Esophagus muscularis mucosa (tissue), 4 donors: ENCODE data around the gene TSTD1. TPM values are rescaled to one million over a fixed set of nuclear protein-coding genes. Genes with fewer than 3 reads are reported as not detected.

Source experiments
- DNase-seq: peaks from one replicate; pipeline ENCODE4 v3.0.0-alpha.2; 2017; ENCODE audit errors: extremely low spot score
- H3K27ac ChIP-seq, 4 donors: fragments of 200-600 bp; sonication (generic); replicated peaks in 1 of 4; 1 replicate in 3 of 4; 2 replicates in 1 of 4; pipeline ENCODE4 v1.5.1; 2016 to 2019; ENCODE audit warnings: mild to moderate bottlenecking in 1 of 4
- H3K27me3 ChIP-seq, 4 donors: fragments of 200-600 bp; sonication (generic); one replicate each; pipeline versions ENCODE4 v1.5.1 to v1.6.0; 2016 to 2019
- H3K36me3 ChIP-seq, 4 donors: fragments of 200-600 bp; sonication (generic); one replicate each; pipeline ENCODE4 v1.5.1; 2016 to 2019
- H3K4me1 ChIP-seq, 4 donors: fragments of 200-600 bp; sonication (generic); one replicate each; pipeline ENCODE4 v1.5.1; 2016 to 2019
- H3K4me3 ChIP-seq, 4 donors: fragments of 200-600 bp; sonication (generic); 1 replicate in 2 of 4; 2 replicates in 2 of 4; pipeline ENCODE4 v1.5.1; 2016 to 2019; ENCODE audit warnings: mild to moderate bottlenecking in 4 of 4, moderate library complexity in 1 of 4
- H3K9me3 ChIP-seq, 4 donors: fragments of 200-600 bp; sonication (generic); 1 replicate in 3 of 4; 2 replicates in 1 of 4; pipeline ENCODE4 v1.5.1; 2016 to 2019
- EP300 ChIP-seq: sonication (generic); formaldehyde crosslinking; IDR thresholded peaks from one replicate; pipeline ENCODE4 v1.6.1; 2017; ENCODE audit warnings: antibody characterized with exemption
- POLR2A ChIP-seq: fragments of 450-650 bp; IDR thresholded peaks from one replicate; pipeline ENCODE4 v1.6.1; 2017; ENCODE audit warnings: antibody characterized with exemption, moderate library complexity, mild to moderate bottlenecking, low read depth
- POLR2AphosphoS5 ChIP-seq, 2 donors: sonication (generic); formaldehyde crosslinking; IDR thresholded peaks; one replicate each; pipeline ENCODE4 v1.6.1; 2017; ENCODE audit warnings: antibody characterized with exemption in 2 of 2
- WGBS: methylation state at CpG from one replicate; pipeline ENCODE4 v1.1.5; 2018; 5-methylcytosine and 5-hydroxymethylcytosine counted together
- intact Hi-C: fragments of 100-400 bp; cut with DNase I; formaldehyde crosslinking; loops from one replicate; pipeline ENCODE4 v1.15.1; 2023
- total RNA-seq, 4 donors: library from RNA; depleted of rRNA; stranded (reverse); fragments of >200 nt; gene quantifications; one replicate each; pipeline versions ENCODE4 v1.1.0 to v1.2.1, GENCODE V29; 2016
- TF ChIP-seq, protein P1 (sequence below), 3 experiments: fragments of 200-600 bp in 2 of 3; fragments of 450-650 bp in 1 of 3; sonication (generic) in 2 of 3; IDR thresholded peaks; one replicate each; pipeline ENCODE4 v1.5.1; 2017 to 2019; ENCODE audit warnings: antibody characterized with exemption in 3 of 3, mild to moderate bottlenecking in 2 of 3, moderate library complexity in 1 of 3

TSTD1 gene
- total RNA-seq, 4 donors from 2014 or later: 19.0 to 46.5 (median 29.4) TPM

DNA sequence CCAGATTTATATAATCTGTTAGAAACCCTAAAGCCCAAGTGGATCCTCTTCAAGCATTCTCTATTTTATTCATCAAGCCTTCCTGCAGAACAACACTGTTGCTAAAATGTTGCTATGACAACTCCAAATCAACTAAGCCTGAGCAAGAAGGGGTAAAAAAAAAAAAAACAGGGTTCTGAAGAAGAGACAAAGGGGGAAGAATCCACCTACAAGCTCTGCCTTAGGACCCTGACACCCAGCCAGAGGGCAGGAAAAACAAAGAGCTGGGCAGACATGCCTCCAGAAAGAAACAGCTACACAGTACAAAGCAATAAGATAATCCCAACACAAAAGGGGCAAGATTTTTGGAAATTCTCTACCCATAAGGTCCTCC, 5.8 kb upstream of the TSTD1 start:
- H3K27me3 ChIP-seq: peaks cover 0 to 10% (median 0%) of the 10 kb centered on the region in 4 donors
- peak overlapping the region; percentile 80 to 95 (median 88) for H3K4me3 ChIP-seq
- peaks cover 11 to 25% (median 21%) of the 10 kb centered on the region in 4 donors for H3K4me1 ChIP-seq
- H3K36me3 ChIP-seq: peaks cover 30 to 39% (median 34%) of the 10 kb centered on the region in 4 donors
- TF ChIP-seq, protein P1, sequence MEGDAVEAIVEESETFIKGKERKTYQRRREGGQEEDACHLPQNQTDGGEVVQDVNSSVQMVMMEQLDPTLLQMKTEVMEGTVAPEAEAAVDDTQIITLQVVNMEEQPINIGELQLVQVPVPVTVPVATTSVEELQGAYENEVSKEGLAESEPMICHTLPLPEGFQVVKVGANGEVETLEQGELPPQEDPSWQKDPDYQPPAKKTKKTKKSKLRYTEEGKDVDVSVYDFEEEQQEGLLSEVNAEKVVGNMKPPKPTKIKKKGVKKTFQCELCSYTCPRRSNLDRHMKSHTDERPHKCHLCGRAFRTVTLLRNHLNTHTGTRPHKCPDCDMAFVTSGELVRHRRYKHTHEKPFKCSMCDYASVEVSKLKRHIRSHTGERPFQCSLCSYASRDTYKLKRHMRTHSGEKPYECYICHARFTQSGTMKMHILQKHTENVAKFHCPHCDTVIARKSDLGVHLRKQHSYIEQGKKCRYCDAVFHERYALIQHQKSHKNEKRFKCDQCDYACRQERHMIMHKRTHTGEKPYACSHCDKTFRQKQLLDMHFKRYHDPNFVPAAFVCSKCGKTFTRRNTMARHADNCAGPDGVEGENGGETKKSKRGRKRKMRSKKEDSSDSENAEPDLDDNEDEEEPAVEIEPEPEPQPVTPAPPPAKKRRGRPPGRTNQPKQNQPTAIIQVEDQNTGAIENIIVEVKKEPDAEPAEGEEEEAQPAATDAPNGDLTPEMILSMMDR (IDR thresholded peaks at IDR 0.05): no peak
- TF ChIP-seq EP300 (no peak), POLR2AphosphoS5 (IDR thresholded peaks at IDR 0.05) (no peak), POLR2A (no peak)
- intact Hi-C loops: no loop called here
- DNase-seq: no peak
- peak overlapping the region; percentile 91 to 96 (median 94) for H3K27ac ChIP-seq
- H3K9me3 ChIP-seq: no peaks in the 10 kb centered on the region

GRCh38 chr1:161039546-161039945, 782 bp upstream of the TSTD1 start:
- 92% methylated on average over 5 of the region's 5 CpGs for WGBS
- H3K4me1 ChIP-seq: peaks cover 10 to 46% (median 33%) of the 10 kb centered on the region in 4 donors
- no peak overlapping the region for H3K4me3 ChIP-seq
- no peak overlapping the region for H3K27ac ChIP-seq
- no peaks in the 10 kb centered on the region for H3K27me3 ChIP-seq
- peaks cover 33 to 53% (median 38%) of the 10 kb centered on the region in 4 donors for H3K36me3 ChIP-seq
- TF ChIP-seq, protein P1 (IDR thresholded peaks at IDR 0.05): no peak
- no peak for TF ChIP-seq EP300
- no peak for TF ChIP-seq POLR2AphosphoS5 (IDR thresholded peaks at IDR 0.05)
- no peak for TF ChIP-seq POLR2A
- intact Hi-C loops: no loop called here
- H3K9me3 ChIP-seq: no peaks in the 10 kb centered on the region
- DNase-seq: no peak

GRCh38 chr1:161039154-161039545, 386 bp upstream of the TSTD1 start:
- WGBS: 20% methylated on average over 3 of the region's 3 CpGs
- H3K4me3 ChIP-seq: peak overlapping the region; percentile 56 to 76 (median 62)

GRCh38 chr1:161037661-161038522, 872 bp downstream of the TSTD1 start:
- Histone ChIP-seq H3K27me3 (no peaks in the 10 kb centered on the region), H3K36me3 (peaks cover 33 to 48% (median 37%) of the 10 kb centered on the region in 4 donors), H3K27ac (no peak overlapping the region), H3K4me3 (peak overlapping the region; percentile 56 to 76 (median 62)), H3K4me1 (peaks cover 0 to 29% (median 17%) of the 10 kb centered on the region in 4 donors), H3K9me3 (no peaks in the 10 kb centered on the region)
- intact Hi-C loops: no loop called here
- 80% methylated on average over 10 of the region's 21 CpGs for WGBS
- TF ChIP-seq, protein P1 (IDR thresholded peaks at IDR 0.05): no peak
- TF ChIP-seq POLR2AphosphoS5 (IDR thresholded peaks at IDR 0.05): no peak
- DNase-seq: no peak

More at GRCh38 chr1:161039154-161039545, 386 bp upstream of the TSTD1 start:
- DNase-seq: no peak
- Histone ChIP-seq H3K4me1 (peaks cover 6 to 42% (median 29%) of the 10 kb centered on the region in 4 donors), H3K9me3 (no peaks in the 10 kb centered on the region), H3K27ac (peak overlapping the region in 1 of 4 donors; percentile 48), H3K27me3 (no peaks in the 10 kb centered on the region), H3K36me3 (peaks cover 33 to 53% (median 38%) of the 10 kb centered on the region in 4 donors)
- TF ChIP-seq EP300 (no peak), POLR2A (no peak), POLR2AphosphoS5 (IDR thresholded peaks at IDR 0.05) (no peak)
- TF ChIP-seq, protein P1 (IDR thresholded peaks at IDR 0.05): no peak
- intact Hi-C loops: no loop called here
